Esophagus squamous epithelium (tissue), 4 donors: Measurements from ENCODE around the gene PRDX1.

Source experiments
- CTCF ChIP-seq, 6 experiments: fragments of 450-650 bp in 4 of 6; fragments of 200-600 bp in 2 of 6; sonication (generic) in 2 of 6; IDR thresholded peaks; one replicate each; pipeline ENCODE4 v1.5.1; 2016 to 2019; ENCODE audit warnings: antibody characterized with exemption in 6 of 6, mild to moderate bottlenecking in 4 of 6, moderate library complexity in 4 of 6
- POLR2A ChIP-seq, 4 donors: fragments of 450-650 bp; IDR thresholded peaks; one replicate each; pipeline ENCODE4 v1.6.1; 2017; ENCODE audit warnings: antibody characterized with exemption in 4 of 4, mild to moderate bottlenecking in 4 of 4, moderate library complexity in 3 of 4

GRCh38 chr1:45521413-45522323 is at the start of gene PRDX1:
- TF ChIP-seq CTCF (IDR thresholded peaks at IDR 0.05) (peak in 4 of 6 experiments; percentile 17 to 37 (median 20)), POLR2A (IDR thresholded peaks at IDR 0.05) (peak; percentile 53 to 99 (median 94))
